Amniotic epithelial cell (primary cell): ENCODE data around the gene CASTOR2.
"Not testable (repeated sequence)": the region's sequence is repeated elsewhere in the genome, so short reads cannot be mapped to it uniquely, and the experiment has no call there.

Experiments used
- DNase-seq: peaks from one replicate; pipeline ENCODE4 v3.0.0-alpha.2; 2010; ENCODE audit warnings: low read depth

The CASTOR2 gene

GRCh38 chr7:75054744-75055143 lies 90.2 kb downstream of the CASTOR2 start:
- peak; percentile 85 for DNase-seq

GRCh38 chr7:75055155-75055554 lies 90.7 kb downstream of the CASTOR2 start:
- no peak for DNase-seq

DNA sequence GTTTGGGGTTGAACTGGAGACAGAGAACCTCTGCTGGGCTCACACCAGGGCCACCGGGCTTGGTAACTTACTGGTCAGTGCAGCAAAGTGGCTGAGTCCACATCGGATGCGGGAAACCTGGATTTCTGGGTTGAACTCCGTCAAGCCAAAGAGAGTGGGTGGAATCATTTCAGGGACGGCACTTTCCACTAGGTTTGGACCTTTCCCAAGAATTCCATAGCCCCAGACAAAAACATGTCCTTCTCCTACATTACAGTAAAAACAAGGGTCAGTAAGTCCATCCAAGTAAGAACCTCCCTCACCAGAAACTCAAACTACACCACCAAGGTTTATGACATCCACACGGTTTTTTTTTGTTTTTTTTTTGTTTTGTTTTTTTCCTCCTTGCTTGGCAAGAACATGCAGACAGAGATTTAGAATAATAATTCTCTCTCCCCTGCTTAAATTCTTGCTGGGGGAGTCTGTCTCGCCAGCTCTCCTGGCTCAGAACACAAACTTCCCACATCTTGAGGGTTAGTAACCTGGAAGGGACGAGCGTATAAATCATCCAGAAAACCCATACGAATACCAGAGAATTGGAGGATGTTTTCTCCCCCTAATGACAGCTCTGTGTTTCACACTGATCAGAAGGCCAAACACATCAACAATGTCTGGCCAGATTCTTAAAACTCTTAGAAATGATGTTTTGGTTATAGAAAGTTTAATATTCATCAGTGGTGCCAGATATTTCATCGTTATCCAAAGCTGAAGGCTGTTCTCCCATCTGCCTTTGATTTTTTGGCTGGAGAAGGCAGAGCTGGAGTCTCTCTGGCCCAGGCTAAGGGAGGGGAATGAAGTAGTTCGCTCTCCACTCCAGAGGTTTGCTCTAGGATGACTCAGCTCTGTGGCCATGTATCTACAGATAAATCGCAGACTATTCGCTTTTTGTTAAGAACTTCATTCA lies 91.6 kb downstream of the CASTOR2 start:
- DNase-seq: peak; percentile 80

- no peak for DNase-seq
These were observed 93.9 kb downstream of the CASTOR2 start for GRCh38 chr7:75058406-75058805.

GRCh38 chr7:75064291-75064690 lies 99.8 kb downstream of the CASTOR2 start:
- DNase-seq: no peak

GRCh38 chr7:75064801-75065200 lies 100.3 kb downstream of the CASTOR2 start:
- no peak for DNase-seq

DNA sequence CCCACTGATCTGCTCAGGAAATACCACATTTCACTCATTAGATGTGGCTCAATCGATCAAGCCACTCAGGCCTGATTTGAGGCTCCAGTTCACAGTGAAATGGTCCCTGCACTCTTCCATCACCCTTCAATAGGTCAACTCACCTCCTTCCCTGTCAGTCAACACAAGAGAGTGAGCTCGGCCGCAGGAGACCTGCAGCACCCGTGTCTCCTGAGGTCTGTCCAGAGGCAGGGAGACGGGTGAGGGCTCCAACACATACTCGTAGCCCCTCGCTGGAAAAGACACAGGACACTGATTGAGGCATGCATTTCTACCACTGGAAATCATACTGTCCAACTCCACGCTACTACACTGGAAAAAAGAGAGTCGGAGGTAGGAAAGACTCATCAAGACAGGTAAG lies 102.0 kb downstream of the CASTOR2 start:
- no peak for DNase-seq

DNA sequence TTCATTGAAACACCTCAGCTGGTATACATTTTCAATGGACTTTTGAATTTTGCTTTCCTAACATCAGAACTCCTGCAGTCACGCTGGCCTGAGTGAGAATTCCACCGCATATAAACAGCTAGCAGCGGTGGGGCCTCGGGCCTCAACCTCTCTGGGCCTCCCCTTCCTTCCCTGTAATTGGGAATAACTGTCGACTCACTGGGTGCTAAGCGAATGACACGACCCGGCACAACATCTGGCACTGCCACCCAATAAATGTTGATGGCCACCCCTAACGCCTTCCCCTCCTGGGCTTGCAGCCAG lies 108.4 kb downstream of the CASTOR2 start:
- no peak for DNase-seq

- not testable (repeated sequence) for DNase-seq
These were observed 109.7 kb downstream of the CASTOR2 start for GRCh38 chr7:75074262-75074641.
